CMK (cell line): Measurements from ENCODE around the gene ARAP2.
"Not testable (repeated sequence)": the region's sequence is repeated elsewhere in the genome, so short reads cannot be mapped to it uniquely, and the experiment has no call there.

Experiments used
- DNase-seq: peaks from one replicate; pipeline ENCODE4 v3.0.0-alpha.2; 2010; ENCODE audit warnings: low read depth

ARAP2 gene

GRCh38 chr4:36214735-36215485 lies 29.4 kb downstream of the ARAP2 start:
- DNase-seq: no peak

- no peak for DNase-seq
These were observed 30.3 kb downstream of the ARAP2 start for GRCh38 chr4:36213977-36214376.

- no peak for DNase-seq
These were observed 33.2 kb downstream of the ARAP2 start for GRCh38 chr4:36211084-36211483.

- no peak for DNase-seq
These were observed 34.2 kb downstream of the ARAP2 start for GRCh38 chr4:36209941-36210649.

- DNase-seq: no peak
These were observed 35.3 kb downstream of the ARAP2 start for GRCh38 chr4:36208893-36209473.

GRCh38 chr4:36207831-36208520 lies 36.3 kb downstream of the ARAP2 start:
- DNase-seq: no peak

- no peak for DNase-seq
These were observed 36.9 kb downstream of the ARAP2 start for GRCh38 chr4:36207367-36207766.

- no peak for DNase-seq
These were observed 37.6 kb downstream of the ARAP2 start for GRCh38 chr4:36206603-36207311.

- DNase-seq: no peak
These were observed 38.3 kb downstream of the ARAP2 start for GRCh38 chr4:36206012-36206411.

GRCh38 chr4:36198861-36199260 lies 45.5 kb downstream of the ARAP2 start:
- no peak for DNase-seq

GRCh38 chr4:36198068-36198808 lies 46.1 kb downstream of the ARAP2 start:
- no peak for DNase-seq

GRCh38 chr4:36197501-36197900 lies 46.8 kb downstream of the ARAP2 start:
- no peak for DNase-seq

- no peak for DNase-seq
These were observed 48.0 kb downstream of the ARAP2 start for GRCh38 chr4:36196145-36196913.

- DNase-seq: no peak
These were observed 51.4 kb downstream of the ARAP2 start for GRCh38 chr4:36192922-36193321.

- no peak for DNase-seq
These were observed 54.6 kb downstream of the ARAP2 start for GRCh38 chr4:36189511-36190226.

- peak; percentile 2 for DNase-seq
These were observed 56.5 kb downstream of the ARAP2 start for GRCh38 chr4:36187723-36188333.

- no peak for DNase-seq
These were observed 60.5 kb downstream of the ARAP2 start for GRCh38 chr4:36183665-36184393.

GRCh38 chr4:36183232-36183631 lies 61.1 kb downstream of the ARAP2 start:
- no peak for DNase-seq

- DNase-seq: not testable (repeated sequence)
These were observed 62.0 kb downstream of the ARAP2 start for GRCh38 chr4:36182315-36182714.
